H1 (cell line): ENCODE data around the gene MKX. TPM values are rescaled to one million over a fixed set of nuclear protein-coding genes. Genes with fewer than 3 reads are reported as not detected.

ENCODE experiments used
- BACH1 ChIP-seq: IDR thresholded peaks from 2 replicates; pipeline ENCODE4 v1.6.1; 2012; ENCODE audit warnings: low read length, improper control_type of control experiment
- USF2 ChIP-seq: IDR thresholded peaks from 2 replicates; pipeline ENCODE4 v1.6.1; 2011; ENCODE audit warnings: low read length, improper control_type of control experiment
- polyA plus RNA-seq, 7 experiments: library from polyadenylated mRNA; depleted of rRNA in 3 of 7; stranded (reverse) in 5 of 7; unstranded in 2 of 7; fragments of >200 nt in 5 of 7; fragments of 200-250 nt in 2 of 7; gene quantifications; 1 replicate in 5 of 7; 2 replicates in 1 of 7; 4 replicates in 1 of 7; pipeline versions ENCODE4 v1.2.1 to v1.2.3, GENCODE V29; 2011 to 2013; ENCODE audit warnings: missing spikeins in 2 of 7, mixed read lengths in 2 of 7
- total RNA-seq: library from RNA; stranded (reverse); fragmentation: NEBNext Ultra II Directional; extraction: Animal tissue kit (Norgen Biotek cat#: 25700); gene quantifications from 2 replicates; pipeline ENCODE4 v1.2.1, GENCODE V29; 2021

The MKX gene
- total and polyA plus RNA-seq, 2 of the 8 experiments (the other 6 are each of a cell fraction or from before 2014, with no cell fraction given) = 0.21 to 1.3 TPM

DNA sequence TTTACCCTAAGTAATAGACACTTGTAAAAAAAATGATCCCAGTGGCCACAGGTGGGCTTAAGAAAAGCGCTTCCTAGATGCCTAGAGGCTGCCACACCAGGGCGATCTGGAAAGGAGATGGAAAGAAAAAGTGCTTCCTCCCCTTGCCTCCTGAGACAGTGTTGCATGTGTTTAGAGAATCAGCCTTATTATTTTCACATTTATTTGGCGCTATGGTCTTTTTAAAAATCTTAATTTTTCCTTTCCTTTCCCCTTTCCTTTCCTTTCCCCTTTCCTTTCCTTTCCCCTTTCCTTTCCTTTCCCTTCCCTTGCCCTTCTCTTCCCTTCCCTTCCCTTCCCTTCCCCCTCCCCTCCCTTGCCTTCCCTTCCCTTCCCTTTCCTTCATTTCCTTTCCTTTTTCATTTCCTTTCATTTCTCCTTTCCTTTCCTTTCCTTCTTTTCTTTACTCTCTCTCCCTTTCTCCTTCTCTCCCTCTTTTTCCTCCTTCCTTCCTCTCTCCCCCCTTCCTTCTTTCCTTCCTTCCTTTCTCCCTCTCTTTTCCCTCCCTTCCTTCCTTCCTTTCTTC, 7.1 kb upstream of the MKX start (continued):
- TF ChIP-seq USF2 = no peak
- no peak for TF ChIP-seq BACH1
